NCI-H1436 treated with DMSO at 0.1 percent for 48 hours (cell line): ENCODE data around the gene RSPH6A.
A peak's percentile ranks its signal among the peaks of the same experiment; 100 is the strongest.

Source experiments
- DNase-seq: peaks from one replicate; lab custom pipeline; 2025; lab: John Stamatoyannopoulos, UW

Gene RSPH6A

GRCh38 chr19:45825263-45825605, 10.1 kb upstream of the RSPH6A start:
- no peak for DNase-seq

- DNase-seq: no peak
These were observed 9.6 kb upstream of the RSPH6A start for GRCh38 chr19:45824531-45825262.

- no peak for DNase-seq
These were observed 8.9 kb upstream of the RSPH6A start for GRCh38 chr19:45824041-45824471.

GRCh38 chr19:45823182-45823581, 8.1 kb upstream of the RSPH6A start:
- DNase-seq: no peak

- no peak for DNase-seq
These were observed 7.6 kb upstream of the RSPH6A start for GRCh38 chr19:45822716-45823115.

- DNase-seq: no peak
These were observed 6.5 kb upstream of the RSPH6A start for GRCh38 chr19:45821570-45821969.

GRCh38 chr19:45821103-45821521, 6.0 kb upstream of the RSPH6A start:
- no peak for DNase-seq

GRCh38 chr19:45820413-45821102, 5.5 kb upstream of the RSPH6A start:
- DNase-seq: no peak

GRCh38 chr19:45819769-45820168, 4.7 kb upstream of the RSPH6A start:
- no peak for DNase-seq

GRCh38 chr19:45817725-45818301, 2.7 kb upstream of the RSPH6A start:
- no peak for DNase-seq

- peak; percentile 26 for DNase-seq
These were observed 2.1 kb upstream of the RSPH6A start for GRCh38 chr19:45817010-45817724.

GRCh38 chr19:45816236-45817009, 1.3 kb upstream of the RSPH6A start:
- no peak for DNase-seq

- no peak for DNase-seq
These were observed 541 bp upstream of the RSPH6A start for GRCh38 chr19:45815481-45816216.

GRCh38 chr19:45814166-45814780, 835 bp downstream of the RSPH6A start:
- DNase-seq: no peak

- DNase-seq: no peak
These were observed 2.8 kb downstream of the RSPH6A start for GRCh38 chr19:45812297-45812696.

- DNase-seq: no peak
These were observed 5.4 kb downstream of the RSPH6A start for GRCh38 chr19:45809643-45810159.

- DNase-seq: no peak
These were observed 9.4 kb downstream of the RSPH6A start for GRCh38 chr19:45805719-45806118.

- DNase-seq: no peak
These were observed 10.2 kb downstream of the RSPH6A start for GRCh38 chr19:45804959-45805230.

- no peak for DNase-seq
These were observed 10.8 kb downstream of the RSPH6A start for GRCh38 chr19:45804140-45804958.
